ENCODE results near the gene MAST4.

The MAST4 gene

GRCh38 chr5:67105270-67105669 lies 509.1 kb downstream of the MAST4 start:
- H3K4me3 ChIP-seq (ENCODE audit: low read depth, low read length): no peak overlapping the region
- no peak for TF ChIP-seq CTCF (IDR thresholded peaks at IDR 0.05; ENCODE audit: low read depth, low read length)

- TF ChIP-seq CTCF (IDR thresholded peaks at IDR 0.05; ENCODE audit: low read depth, low read length): no peak
These were observed 510.6 kb downstream of the MAST4 start for GRCh38 chr5:67106626-67107342.

GRCh38 chr5:67111779-67112178 lies 515.6 kb downstream of the MAST4 start:
- no peak overlapping the region for H3K4me3 ChIP-seq (ENCODE audit: low read depth, low read length)
- no peak for TF ChIP-seq CTCF (IDR thresholded peaks at IDR 0.05; ENCODE audit: low read depth, low read length)

More at GRCh38 chr5:67106626-67107342, 510.6 kb downstream of the MAST4 start:
- H3K4me3 ChIP-seq (ENCODE audit: low read depth, low read length): no peak overlapping the region

GRCh38 chr5:67115246-67115645 lies 519.1 kb downstream of the MAST4 start:
- H3K4me3 ChIP-seq (ENCODE audit: low read depth, low read length): no peak overlapping the region
- no peak for TF ChIP-seq CTCF (IDR thresholded peaks at IDR 0.05; ENCODE audit: low read depth, low read length)

GRCh38 chr5:67115817-67116216 lies 519.6 kb downstream of the MAST4 start:
- no peak for TF ChIP-seq CTCF (IDR thresholded peaks at IDR 0.05; ENCODE audit: low read depth, low read length)

GRCh38 chr5:67118050-67118620 lies 521.9 kb downstream of the MAST4 start:
- no peak for TF ChIP-seq CTCF (IDR thresholded peaks at IDR 0.05; ENCODE audit: low read depth, low read length)
- no peak overlapping the region for H3K4me3 ChIP-seq (ENCODE audit: low read depth, low read length)

More at GRCh38 chr5:67115817-67116216, 519.6 kb downstream of the MAST4 start:
- no peak overlapping the region for H3K4me3 ChIP-seq (ENCODE audit: low read depth, low read length)

- H3K4me3 ChIP-seq (ENCODE audit: low read depth, low read length): no peak overlapping the region
- no peak for TF ChIP-seq CTCF (IDR thresholded peaks at IDR 0.05; ENCODE audit: low read depth, low read length)
These were observed 522.8 kb downstream of the MAST4 start for GRCh38 chr5:67119010-67119409.

Data from WI38 (cell line).